HG02840 (cell line): Measurements from ENCODE around the gene RBL2.
"Not testable (repeated sequence)": the region's sequence is repeated elsewhere in the genome, so short reads cannot be mapped to it uniquely, and the experiment has no call there.

Source experiments
- ATAC-seq: cut with Tn5 transposase; IDR thresholded peaks from one replicate; pipeline ENCODE4 v1.9.1; 2021; ENCODE audit warnings: mild to moderate bottlenecking, moderate library complexity, moderate number of reproducible peaks; ENCODE audit not compliant: unreplicated experiment, low FRiP score

Gene RBL2

DNA sequence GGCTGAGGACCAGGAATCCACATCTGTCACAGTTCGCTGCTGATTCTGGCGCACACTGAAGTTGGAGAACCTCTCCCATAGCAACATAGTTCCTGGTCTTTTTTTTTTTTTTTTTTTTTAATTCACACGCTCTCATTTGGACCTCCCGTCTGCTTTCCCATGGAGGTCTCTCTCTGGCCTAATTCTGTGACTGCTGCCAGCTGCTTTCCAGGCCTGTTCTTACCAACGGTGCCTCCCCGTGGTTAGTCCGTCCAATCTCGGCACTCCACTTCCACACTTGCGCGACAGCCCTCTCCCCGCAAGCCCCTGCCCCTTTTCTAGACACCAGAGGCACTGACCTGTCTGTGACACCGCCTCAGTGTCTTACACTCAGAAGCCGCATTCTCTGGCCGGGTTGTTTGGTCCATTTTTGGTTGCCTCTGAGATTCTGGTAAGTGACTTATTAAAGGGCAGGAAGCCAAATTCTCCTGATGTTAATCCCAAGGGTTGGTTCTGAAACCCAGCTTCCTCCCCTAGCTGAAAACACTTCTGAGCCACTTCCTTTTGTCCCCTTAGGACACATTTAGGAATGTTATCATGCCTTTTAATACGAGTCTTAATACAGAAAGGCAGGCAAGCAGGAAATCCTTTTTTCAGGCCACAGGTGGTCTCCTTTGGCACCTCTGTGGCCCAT, 69.9 kb downstream of the RBL2 start:
- ATAC-seq, result no peak

DNA sequence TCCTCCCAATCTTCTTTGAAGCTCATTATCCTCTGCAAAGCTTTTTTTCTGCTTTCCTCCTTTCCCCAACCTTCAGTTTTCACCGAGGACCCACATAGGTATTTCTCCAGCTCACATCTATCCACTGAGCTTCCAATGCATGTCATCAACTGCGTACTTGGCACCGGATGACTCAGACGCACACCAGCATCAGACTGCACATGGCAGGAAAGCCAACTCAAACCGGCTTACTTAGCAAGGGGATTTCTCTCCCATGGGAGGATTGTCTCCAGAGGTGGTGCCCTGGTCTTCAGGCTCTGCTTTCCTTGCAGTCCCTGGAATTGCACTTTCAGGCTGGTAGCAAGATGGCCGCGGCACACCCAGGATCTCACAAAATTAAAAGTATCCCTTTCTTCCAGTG, 70.4 kb downstream of the RBL2 start:
- ATAC-seq, result no peak

DNA sequence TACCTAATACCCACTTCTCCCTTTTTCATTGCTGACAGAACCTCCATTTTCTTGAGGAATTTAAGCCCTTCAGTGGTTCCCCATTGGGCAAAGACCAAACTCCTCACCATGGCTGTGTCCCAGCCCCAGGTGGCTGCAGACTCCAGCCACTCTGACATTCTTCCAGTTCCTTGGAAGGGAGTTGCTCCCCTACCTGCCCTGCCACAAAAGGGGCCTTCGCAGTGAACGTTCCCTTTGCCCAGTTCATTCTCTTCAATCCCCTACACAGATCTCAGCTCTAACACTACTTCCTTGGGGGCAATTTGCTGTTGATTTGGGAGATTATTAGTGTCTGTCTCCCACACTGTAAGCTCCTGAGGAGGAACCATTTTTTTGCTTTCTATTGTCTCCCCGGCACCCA, 72.0 kb downstream of the RBL2 start:
- no peak for ATAC-seq

DNA sequence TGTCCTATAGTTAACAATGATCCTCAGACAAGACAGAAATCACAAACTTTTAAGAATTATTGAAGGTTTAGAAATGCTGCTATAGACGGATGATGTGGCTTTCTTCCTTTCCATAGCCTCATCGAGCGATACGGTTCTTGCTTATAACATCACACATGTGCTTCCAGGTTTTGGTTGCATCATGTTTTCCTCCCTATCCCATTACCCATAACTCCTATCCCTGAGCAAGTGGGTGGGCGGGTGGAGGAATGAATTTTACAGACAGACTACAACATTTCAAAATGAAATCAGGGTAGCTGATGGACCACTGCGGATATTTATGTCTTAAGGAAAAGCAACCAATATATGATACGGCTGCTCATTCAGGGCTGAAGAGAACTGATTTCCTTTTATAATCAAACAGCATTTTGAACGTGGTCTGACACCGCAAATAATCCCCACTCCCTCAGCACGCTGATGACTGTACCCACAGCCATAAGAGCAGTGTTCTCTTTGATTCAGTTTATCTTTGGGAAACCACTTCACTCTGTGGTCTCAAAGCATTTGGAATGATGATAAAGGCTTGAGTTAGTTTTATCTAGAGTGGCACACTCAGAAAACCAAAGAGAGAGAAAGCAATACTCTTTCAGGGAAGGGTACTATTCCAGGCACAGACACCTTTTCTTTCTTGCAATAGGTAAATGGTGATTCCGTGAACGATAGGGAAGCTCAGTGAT, 73.4 kb downstream of the RBL2 start:
- no peak for ATAC-seq

DNA sequence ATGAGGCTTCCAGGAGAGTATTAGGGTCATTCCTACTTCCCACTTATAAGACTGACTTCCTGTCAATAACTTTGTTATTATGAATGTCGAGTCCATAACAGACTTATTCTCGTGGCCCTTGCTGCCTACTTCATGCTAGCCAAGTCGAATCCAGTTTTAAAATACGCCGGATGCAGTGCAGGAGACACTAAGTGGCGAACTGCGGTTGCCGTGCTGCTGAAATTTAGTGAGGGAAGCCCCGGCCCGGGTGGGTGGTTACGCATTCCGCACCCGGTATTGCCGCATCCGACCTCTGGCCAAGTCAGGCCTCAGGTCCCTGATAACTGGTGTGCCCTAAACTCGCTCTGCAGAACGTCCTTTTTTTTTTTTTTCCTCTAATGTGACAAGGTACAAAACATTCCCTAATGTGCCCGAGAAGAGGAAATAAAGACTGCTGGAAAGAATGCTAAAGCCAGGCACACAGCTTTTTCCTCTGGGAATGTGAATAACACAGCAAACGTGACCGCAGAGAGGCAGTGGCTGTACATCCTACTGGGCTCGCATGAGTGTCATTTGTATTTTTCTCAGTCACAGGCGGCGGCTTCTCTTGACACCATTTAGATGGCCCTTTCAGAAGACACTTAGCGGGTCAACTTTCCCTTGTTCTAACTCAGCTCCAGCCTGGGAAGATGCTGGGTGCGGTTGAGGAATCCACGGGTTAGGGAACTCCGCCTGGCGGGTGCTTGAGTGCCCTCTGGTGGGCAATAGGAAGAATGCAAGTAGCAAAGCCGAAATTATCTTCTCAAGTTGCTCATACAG, 75.8 kb downstream of the RBL2 start:
- no peak for ATAC-seq

DNA sequence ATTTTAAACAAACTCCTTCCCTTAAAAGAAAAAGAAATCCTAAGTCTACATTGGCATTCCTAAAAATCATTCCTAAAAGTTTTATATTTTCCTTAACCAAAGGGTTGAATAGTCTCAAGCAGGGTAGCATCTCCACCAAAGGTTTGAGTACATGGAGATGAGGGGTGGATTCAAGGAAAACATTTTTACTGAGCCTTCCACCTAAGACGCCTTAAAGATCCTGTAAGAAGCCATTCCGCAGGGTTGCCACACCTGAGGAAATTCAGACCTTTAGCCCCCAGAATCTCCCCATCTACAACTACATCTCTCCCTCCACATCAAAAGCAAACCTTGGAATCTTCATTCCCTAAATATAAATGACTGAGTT, 76.4 kb downstream of the RBL2 start:
- ATAC-seq, result no peak

DNA sequence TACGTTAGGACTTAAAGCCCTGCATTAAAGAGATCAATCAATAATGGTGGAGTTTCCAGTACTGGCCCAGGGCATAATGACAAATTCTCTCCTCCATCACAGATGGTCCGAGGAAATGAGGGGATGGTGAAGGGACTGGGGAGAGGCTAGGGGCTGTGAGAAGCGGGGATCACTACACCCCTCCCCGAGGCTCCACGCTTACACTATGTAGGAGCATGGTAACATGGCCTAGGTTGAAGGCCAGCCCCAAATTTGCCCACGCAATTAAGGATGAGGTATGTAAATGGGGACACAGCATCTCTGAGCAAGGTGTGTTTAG, 76.8 kb downstream of the RBL2 start:
- no peak for ATAC-seq

DNA sequence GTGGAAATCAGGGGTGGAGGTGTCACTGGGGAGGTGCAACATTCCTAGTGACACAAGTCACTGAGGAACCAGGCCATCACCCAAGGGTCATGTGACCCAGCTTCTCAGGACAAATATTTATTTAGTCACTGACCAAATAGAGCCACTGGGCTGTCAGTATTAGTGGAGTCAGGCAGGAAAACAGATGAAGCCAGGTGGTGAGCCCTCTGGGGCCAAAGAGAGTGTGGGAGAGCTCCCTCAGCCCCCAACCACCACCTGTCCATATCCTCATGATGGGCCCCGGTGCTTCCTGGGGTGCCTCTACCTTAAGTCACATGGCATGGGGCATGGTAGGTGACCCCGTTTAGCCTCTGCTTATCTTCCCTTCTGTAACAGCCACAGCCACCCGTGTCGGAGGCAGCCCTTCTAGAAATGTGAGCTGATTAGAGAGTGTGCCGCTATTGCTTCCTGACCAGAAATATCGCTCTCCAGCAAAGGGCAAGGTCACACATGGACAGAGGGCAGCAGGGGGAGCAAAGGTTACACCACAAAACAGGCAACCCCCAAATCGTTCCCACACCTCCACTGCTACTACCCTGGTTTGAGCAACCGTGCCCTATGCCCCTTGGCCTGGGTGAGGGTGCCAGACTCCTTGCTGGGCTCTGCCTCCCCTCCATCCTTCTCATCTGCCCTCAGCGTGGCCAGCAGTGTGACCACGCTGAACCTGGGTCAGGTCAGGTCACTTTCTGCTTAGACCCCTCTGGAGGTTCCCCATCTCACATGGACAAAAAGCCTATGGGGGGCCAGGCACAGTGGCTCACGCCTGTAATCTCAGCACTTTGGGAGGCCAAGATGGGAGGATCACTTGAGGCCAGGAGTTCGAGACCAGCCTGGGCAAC, 77.4 kb downstream of the RBL2 start:
- ATAC-seq, result no peak

DNA sequence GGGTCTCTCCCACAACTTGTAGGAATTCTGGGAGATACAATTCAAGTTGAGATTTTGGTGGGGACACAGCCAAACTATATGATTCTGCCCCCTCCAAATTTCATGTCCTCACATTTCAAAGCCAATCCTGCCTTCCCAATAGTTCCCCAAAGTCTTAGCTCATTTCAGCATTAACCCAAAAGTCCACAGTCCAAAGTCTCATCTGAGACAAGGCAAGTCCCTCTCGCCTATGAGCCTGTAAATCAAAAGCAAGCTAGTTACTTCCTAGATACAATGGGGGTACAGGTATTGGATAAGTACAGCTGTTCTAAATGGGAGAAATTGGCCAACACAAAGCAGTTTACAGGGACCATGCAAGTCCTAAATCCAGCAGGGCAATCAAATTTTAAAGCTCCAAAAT, 78.5 kb downstream of the RBL2 start:
- ATAC-seq, result not testable (repeated sequence)

DNA sequence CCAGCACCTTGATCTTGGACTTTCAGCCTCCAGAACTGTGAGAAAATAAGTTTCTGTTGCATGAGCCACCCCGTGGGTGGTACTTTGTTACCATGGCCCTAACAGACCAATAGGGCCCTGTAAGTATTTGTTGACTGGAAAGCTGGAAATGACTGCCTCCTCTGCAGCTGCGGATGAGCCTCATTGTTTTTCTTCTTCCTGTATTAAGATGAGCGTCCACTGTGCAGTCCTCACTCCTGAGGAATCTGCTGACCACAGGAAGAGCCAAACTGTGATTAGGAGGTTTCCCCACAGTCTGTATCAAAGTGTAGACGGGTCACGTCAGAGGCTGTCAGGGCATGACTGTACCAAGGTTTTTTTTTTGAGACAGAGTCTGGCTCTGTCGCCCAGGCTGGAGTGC, 81.0 kb downstream of the RBL2 start:
- no peak for ATAC-seq

DNA sequence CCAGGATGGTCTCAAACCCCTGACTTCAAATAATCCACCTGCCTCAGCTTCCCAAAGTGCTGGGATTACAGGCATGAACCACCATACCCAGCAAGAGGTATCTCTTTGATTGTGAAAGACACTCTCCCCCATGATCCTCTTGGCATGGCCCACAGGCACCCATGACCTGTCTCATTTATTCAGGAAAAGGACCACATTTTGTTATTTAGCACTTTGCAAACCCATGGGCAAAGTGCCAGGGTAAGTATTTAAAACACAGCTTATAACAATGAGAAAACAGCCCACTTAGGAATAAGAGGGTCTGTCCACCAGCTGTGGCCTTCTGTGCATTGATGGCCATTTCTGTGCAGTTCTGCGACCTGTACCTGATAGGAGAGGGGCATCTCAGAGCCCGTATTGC, 81.5 kb downstream of the RBL2 start:
- no peak for ATAC-seq

DNA sequence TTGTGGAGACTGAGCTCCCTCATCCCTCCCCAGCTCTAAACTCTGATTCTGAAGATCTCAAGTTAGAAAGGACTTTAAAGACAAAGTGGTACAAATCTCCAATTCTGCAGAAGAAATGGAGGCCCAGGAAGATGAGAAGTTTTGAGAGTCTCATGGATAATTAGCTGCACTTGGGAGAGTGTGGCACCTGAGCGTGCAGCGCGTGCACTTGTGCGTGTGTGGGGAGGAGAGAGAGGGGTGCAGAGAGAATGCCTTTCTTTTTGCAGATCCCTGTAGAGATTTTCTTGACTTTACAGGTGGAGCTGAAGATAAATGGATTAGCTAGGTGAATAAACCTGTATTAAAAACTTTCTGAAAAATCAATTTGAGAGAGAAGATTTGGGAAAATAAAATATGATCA, 83.6 kb downstream of the RBL2 start:
- no peak for ATAC-seq

DNA sequence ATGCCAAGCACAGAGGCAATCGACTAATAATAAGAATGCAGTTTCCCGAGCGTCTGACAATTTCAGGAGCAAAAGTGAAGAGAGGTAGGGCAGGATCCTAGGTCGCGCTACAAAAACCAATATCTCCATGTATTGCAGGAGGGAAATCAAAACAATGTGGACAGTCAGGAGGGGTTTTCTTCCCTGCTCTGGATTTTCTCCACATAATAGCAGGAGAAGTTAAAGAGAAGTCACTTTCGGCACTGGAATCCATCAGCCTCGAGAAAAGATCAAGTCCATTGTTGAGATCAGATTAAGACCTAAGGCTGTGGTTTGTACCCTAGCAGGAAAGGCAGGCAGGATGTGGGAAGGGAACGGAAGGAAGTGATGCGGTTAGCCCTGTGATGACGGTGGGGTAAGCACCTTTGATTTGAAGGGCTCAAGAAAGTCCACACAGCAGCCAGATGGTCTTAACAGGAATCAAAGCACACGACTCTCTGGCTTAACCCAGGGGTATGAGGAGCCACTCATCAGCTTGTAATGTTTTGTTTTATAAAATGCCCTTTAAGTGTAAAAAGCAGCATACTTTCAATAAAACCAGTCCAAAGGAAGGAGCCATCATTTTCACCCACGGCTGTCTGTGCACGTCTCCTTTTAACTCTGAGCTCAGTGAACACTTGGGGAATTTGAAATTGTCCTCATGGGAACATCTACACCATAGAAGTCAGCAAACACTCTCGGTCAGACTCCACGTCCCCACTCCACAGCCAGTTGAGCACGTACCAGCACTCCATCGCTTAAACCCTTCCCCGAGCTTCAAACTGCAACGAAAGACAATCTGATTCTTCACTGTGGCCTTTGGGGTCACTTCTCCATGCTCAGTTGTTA, 84.5 kb downstream of the RBL2 start:
- ATAC-seq, result peak; percentile 84

DNA sequence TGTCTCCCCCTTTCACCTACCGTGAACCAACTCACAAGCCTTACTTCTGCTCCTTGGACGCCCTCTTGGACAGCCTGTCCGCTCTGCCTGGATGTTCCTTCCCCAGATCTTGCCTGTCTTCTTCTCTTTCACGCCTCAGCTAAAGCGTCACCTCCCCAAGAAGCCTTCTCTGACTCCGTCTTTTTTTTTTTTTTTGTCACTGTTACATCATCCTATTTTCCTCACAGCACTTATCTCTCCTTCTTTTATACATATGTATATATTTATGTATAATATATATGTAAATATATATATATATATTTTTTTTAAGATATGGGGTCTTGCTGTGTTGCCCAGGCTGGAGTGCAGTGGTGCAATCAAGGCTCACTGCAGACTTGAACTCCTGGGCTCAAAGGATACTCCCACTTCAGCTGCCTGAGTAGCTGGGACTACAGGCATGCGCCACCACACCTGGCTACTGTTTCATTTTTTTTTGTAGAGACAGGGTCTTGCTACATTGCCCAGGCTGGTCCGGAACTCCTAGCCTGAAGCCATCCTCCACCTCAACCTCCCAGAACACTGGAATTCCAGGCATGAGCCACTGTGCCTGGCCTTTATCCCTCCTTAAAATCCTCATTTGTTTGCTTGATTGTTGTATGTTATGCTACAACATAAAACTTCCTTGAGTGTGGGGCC, 85.3 kb downstream of the RBL2 start:
- ATAC-seq, result no peak

DNA sequence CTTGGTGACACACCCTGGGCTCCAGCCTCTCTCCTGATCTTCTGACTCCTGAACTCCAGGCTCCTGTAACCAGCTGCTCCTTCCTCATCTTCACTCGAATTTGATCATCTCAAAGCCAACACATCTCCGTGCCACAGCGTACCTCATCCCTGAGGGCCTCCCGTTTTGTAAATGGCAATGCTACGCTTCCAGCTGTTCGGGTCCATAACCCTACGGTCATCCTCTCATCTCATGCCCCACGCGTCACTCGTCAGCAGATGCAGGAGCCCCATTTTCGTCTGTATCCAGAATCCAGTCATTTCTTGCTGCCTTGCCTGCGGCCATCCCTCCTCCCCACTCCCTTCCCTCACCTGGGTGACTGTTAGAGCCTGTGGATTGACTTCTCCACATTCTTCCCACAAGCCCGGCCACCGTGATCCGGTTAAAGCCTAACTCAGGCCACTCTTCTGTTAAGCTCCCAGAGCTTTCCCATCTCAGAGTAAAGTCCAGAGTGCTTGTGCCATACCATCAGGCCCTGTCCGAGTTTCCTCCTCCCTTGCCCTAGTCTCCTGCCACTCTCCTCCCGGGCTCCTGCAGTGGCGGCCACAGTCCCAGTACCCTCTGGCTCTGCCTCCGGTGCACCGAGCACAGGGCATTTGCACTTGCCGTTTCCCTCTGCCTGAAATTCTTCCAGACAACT, 89.0 kb downstream of the RBL2 start:
- no peak for ATAC-seq

DNA sequence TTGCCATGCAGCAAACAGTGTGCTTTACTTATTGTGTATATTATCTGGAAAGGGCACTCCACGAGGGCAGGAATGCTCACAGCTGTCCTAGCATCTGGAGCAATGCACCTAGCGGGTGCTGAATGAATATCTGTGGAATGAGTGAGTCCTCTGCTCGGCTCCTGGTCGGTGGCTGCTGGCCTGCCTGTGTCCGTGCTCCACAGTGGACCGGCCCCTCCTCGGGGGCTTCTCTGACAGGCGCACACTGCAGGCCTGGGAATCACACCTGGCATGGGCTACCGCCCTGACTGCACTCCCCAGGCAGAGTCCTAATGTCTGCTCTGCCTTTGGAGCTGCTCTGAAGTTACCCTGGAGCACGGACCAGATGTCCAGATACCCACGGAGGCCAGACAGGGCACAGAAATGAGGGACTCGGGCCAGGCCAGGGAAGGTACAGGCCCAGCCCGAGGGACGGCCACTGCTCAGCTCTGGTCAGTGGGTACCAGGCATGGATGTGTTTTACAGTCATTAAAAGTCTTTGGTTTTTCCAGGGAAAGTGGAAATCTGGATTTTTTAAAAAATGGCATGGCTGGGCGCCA, 89.8 kb downstream of the RBL2 start:
- ATAC-seq, result no peak

DNA sequence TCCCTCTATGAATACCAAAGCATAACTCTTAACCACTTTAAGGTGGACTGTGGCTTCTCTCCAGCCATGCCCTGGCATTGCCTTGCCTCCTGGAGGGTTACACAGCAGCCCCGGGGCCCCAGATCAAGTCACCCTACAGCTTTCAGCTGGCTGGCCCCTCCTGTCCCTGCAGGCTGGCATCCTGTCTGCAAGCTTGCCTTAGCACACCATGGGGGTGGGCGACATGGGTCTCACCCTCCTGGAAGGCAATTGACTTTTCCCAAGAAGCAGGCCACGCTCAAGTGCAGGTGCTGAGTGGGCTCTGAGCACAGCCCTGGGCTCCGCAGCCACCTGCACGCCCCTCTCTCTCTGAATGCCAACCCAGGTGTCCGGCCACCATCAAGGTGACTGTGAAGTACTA, 94.5 kb downstream of the RBL2 start:
- ATAC-seq, result no peak

DNA sequence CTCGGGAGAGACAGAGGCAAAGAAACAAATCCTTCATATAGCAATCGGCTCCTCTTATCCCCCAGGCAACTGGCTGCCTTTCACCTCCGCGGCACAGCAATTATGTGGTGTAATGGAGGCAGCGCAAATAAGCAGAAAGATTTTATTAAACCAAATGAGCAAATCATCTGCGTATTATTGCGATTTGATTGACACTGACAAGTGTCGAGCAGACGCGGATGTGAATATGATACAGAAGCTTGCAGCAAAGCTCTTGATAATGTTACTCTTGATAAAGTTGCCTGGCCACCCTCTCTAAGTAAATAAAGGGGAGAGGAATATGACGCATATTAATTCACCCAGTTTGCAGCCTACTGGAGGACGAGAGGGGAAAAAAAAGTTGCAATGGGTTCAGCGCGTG, 95.2 kb downstream of the RBL2 start:
- ATAC-seq, result no peak

DNA sequence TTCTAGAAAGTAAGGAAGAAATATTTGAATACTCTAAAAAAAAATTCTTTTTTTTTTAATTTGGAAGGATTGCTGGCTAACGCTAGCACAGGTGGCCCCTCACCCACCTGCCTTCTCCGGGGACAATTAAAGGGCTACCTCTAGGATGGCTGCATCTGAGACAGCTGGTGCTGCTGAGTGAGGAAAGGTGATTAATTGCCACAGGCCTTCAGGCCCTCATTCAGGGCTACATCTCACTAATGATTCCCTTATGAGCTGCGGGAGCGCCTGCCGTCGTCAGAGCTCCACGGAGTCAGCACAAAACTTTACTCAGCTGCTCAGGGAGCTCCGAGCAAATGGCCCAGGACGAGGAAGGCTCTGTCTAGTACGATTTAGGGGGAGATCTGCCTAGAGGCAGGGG, 95.8 kb downstream of the RBL2 start:
- ATAC-seq, result no peak
